Vagina (tissue), 2 donors: ENCODE data around the gene C1orf116.

Experiments
- CTCF ChIP-seq, 3 experiments: fragments of 450-650 bp in 2 of 3; fragments of 200-600 bp in 1 of 3; sonication (generic) in 1 of 3; IDR thresholded peaks; one replicate each; pipeline ENCODE4 v1.5.1; 2017 to 2019; ENCODE audit warnings: antibody characterized with exemption in 3 of 3, mild to moderate bottlenecking in 2 of 3, moderate library complexity in 2 of 3
- POLR2A ChIP-seq, 2 donors: fragments of 450-650 bp; IDR thresholded peaks; one replicate each; pipeline ENCODE4 v1.6.1; 2017; ENCODE audit warnings: antibody characterized with exemption in 2 of 2, mild to moderate bottlenecking in 2 of 2, moderate library complexity in 2 of 2
- POLR2AphosphoS5 ChIP-seq, 2 donors: sonication (generic); formaldehyde crosslinking; IDR thresholded peaks; one replicate each; pipeline ENCODE4 v1.9.0; 2017; ENCODE audit warnings: antibody characterized with exemption in 2 of 2, mild to moderate bottlenecking in 2 of 2, low read depth in 1 of 2; ENCODE audit not compliant: insufficient read depth in 1 of 2

- TF ChIP-seq POLR2A (IDR thresholded peaks at IDR 0.05) (no peak), CTCF (IDR thresholded peaks at IDR 0.05) (no peak), POLR2AphosphoS5 (IDR thresholded peaks at IDR 0.05; ENCODE audit: insufficient read depth in 1 of 2, low read depth in 1 of 2) (no peak)
Measured at GRCh38 chr1:207070811-207071210, 38.3 kb upstream of the C1orf116 start.
